Stimulated activated naive CD8-positive, alpha-beta T cell treated with anti-CD3 and anti-CD28 coated beads, Interleukin-15, Interleukin-2, amounts not matched to agents 100 U/mL and 50 U/mL, for 24 hours (primary cell): ENCODE data around the gene RGSL1.

Experiments
- ATAC-seq: fragments of 150-1000 bp; cut with Tn5 transposase; one replicate; pipeline ENCODE4 v1.10.0; 2021
- DNase-seq: peaks from one replicate; pipeline ENCODE4 v3.0.0; 2021

Gene RGSL1

GRCh38 chr1:182589931-182590330 lies 140.0 kb downstream of the RGSL1 start:
- no peak for DNase-seq
- ATAC-seq = no peak

DNA sequence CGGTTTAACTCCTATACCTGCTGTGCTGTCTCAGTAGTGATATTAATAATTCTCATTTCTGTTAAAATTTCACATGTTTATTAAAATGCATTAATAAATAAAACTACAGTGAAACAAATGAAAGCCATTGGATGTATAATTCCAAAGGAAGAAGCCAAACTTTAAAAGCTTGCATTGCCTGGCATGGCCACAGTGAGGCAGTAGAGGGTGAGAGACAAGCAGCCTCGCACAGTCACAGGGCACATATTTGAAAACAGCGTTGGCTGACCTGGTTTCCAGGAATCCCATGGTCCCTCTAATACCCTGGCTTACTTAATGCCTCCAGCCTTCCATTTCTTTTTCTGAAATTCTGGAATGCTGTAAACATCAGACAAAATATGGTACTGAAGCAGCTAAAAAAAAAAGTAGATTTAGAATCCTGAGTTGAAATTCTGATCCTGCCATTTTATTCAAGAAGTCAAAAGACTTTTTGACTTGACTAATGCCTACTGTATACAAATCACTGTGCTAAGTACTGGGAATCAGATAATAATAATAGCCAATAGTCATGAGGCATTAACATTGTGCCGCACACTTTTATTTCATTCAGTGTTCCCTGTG lies 145.8 kb downstream of the RGSL1 start:
- ATAC-seq = peak; percentile 58
- peak; percentile 79 for DNase-seq

GRCh38 chr1:182596934-182597333 lies 147.0 kb downstream of the RGSL1 start:
- no peak for ATAC-seq
- no peak for DNase-seq

DNA sequence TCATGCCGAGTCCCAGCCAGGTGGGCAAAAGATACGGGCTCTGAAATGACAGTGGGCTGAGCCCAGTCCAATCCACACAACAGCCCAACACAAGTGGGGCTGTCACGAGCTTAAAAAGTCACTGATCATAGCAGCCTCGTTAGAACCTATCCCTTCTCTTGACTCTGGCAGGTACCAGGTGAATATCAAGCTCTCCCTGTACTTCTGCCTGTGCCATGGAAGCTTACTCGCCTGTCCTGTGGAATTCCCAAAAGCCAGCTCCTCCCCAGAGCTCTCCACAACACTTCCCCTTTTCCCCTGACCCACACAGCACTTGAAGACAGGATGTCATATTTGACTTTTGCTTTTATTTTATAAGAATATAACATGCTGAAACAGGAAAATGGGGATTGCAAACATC lies 148.3 kb downstream of the RGSL1 start:
- no peak for ATAC-seq
- no peak for DNase-seq

- ATAC-seq = no peak
Measured at GRCh38 chr1:182599339-182599738, 149.4 kb downstream of the RGSL1 start.

DNA sequence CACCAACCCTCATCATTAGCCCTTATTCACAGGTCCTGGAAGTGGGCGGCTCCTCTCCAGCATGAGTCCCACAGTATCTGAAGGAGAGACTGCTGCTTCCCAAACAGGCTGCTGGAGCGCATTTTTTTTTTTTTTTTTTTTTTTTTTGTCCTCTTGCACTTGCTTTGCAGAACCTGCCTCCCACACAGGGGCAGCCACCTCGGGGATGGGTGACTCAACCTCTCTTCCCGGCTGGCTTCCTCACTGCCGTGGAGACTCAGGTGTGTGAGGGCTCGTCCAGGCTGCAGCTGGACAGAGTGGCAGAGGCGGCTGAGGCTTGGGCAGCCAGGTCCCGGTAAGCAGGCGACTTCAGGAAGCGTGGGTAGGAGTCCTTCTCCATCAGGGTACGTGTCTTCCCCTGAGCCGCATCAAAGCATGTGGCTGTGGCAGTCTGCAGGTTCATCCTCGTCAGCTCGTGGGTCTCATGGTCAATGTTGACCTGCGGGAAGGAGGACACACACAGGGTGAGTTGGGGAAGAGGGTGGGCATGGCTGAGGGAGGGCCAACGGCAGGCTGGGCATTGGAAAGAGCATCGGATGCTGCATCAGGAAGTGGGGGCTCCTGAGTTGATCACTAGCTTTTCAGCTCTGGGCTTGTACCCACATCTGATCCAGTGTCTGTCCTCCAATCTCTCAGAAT lies 150.2 kb downstream of the RGSL1 start:
- ATAC-seq = no peak
- no peak for DNase-seq

More at GRCh38 chr1:182599339-182599738, 149.4 kb downstream of the RGSL1 start:
- peak; percentile 50 for DNase-seq

DNA sequence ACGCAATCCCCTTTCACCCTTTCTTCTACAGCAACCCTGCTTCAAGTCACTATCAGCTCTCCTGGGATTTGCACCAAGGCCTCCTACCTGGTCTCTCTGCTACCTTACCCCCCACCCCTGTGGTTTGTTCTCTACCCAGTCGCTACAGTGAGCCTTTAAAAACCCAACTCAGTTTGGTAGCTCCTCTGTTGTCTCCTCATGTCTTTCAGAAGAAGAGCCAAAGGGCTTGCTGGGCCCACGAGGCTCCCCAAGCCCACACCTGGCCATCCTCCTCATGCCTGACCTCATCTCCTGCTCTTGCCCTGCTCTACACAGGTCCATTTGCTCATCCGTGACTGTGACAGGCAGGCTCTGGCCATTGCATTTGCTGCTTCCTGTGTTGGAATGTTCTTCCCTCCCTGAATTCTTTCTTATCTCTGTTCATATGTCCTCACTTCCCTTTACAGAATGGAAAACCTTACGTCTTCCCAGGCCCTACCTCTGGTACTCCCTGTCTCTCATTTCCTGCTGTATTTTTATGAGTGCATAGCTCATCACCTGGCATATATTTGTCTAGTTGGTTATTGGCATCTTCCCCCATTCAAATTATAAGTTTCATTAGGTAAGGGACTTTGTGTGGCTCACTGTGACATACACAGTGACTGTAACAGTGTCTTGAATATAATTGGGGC lies 150.9 kb downstream of the RGSL1 start:
- DNase-seq (no peak), ATAC-seq (no peak)

DNA sequence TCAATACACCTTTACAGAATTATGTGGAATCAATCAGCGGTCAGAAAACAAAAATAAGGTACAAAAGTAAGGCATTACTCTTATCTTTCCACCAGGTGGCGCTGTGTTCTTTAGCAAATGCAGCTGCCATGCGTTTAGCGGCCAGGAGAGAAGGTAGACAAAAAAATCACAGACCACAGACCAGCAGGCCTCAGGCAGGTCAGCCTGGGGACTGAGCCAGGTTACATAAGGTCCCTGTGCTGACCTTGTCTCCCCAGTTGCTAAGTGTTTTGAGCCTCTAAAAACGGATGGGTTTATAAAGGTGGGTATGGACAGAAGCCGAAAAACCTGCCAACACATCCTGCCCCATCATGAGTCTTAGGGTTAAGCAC lies 151.5 kb downstream of the RGSL1 start:
- ATAC-seq (no peak), DNase-seq (peak; percentile 73)

DNA sequence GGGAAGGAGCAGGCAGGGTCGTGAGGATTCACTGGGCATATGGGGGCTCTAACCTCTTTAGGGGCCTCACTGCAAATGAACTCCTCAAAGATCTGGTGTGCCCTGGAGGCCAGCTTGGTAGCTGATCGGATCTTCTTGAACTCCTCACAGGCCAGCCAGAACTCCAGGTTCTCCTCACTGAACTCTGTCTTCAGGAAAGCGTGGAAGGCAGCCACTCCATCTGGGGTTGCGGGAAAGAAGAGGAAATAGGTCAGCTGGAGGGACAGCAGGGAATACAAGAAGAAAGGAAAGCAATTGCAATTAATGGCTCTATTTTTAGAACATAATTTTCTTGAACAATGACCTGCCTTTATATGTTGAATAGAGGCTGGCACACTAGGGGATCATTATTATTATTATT lies 152.0 kb downstream of the RGSL1 start:
- DNase-seq (no peak), ATAC-seq (no peak)

- DNase-seq (no peak), ATAC-seq (peak; percentile 58)
Measured at GRCh38 chr1:182602935-182603645, 153.1 kb downstream of the RGSL1 start.

- peak; percentile 10 for ATAC-seq
- DNase-seq = no peak
Measured at GRCh38 chr1:182603646-182604174, 153.8 kb downstream of the RGSL1 start.

DNA sequence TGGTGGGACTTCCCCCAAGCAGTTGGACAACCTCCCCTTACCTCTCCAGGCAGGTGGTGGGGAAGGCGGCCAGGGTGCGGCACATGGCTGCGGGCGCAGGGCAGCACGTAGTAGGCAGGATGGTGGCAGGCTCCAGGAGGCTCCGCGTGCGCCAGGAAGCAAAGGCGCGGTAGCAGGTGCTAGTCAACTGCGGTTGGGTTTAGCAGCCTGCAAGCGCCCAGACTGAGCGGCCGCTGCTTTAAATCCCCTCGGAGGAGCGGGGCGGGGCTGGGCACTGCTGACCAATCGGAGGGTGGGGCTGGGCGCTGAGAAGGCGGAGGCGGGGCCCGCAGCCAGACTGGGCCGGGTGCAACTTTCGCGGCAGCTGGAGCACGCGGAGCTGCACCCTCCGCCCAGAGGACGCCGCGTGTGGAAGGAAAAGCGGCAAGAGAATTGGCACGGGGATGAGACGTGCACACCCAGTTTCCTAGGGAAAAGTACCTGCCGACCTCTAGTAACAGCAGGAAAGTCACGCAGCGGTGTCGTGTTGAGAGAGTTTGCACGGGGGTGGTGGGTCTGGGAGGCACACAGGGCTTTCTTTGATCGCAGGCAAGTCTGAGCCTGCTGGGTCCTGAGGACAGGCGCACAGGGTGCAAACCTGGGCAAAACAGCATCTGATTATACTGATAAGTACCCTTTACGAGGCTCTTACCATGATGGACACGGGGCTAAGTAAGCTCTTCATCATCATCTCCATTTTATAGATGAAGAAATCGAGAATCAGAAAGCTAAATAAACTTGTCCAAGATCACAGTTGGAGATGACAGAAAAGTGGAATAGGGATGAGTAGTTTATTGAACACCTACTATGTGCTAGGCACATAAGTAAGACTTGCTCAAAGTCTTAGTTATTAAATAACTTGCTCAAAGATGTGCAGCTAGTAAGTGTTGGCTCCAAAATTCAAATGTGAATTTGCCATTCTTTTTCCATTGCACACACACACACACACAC lies 154.5 kb downstream of the RGSL1 start, which contains the start of gene RGS16:
RGS16 (minus strand) TSS at position 215 of the 990 bp plus-strand sequence; CDS start at position 85, 130 bp downstream.
- DNase-seq (peak; percentile 97), ATAC-seq (peak; percentile 92)

- no peak for ATAC-seq
- no peak for DNase-seq
Measured at GRCh38 chr1:182607566-182607965, 157.6 kb downstream of the RGSL1 start.

DNA sequence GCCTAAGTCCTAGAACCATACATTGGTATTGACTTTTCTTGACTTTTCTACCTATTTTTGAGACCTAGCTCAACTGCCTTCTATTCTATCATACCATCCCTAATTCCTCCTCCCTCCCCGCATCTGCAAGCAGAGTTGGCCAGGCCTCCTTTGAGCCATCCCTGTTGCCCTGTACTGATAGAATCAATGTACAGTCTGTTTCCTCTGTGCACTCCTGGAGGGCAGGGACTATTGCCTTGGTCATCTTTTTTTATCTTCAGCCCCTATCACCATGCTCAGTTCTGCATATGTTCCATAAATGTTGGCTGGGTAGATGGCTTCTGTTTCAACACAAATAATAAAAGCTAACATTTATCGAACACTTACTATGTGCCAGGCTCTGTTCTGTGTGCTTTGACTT lies 158.3 kb downstream of the RGSL1 start:
- ATAC-seq = no peak
- no peak for DNase-seq

- ATAC-seq = no peak
- no peak for DNase-seq
Measured at GRCh38 chr1:182608845-182609610, 159.1 kb downstream of the RGSL1 start.
